HCT116 (cell line): ENCODE data around the gene BCL11A. TPM values are rescaled to one million over a fixed set of nuclear protein-coding genes. Genes with fewer than 3 reads are reported as not detected.

ENCODE experiments used
- total RNA-seq: library from RNA; stranded (reverse); gene quantifications from one replicate; pipeline ENCODE4 v1.2.1, GENCODE V29; 2021; ENCODE audit not compliant: unreplicated experiment

Gene BCL11A
- total RNA-seq, 1 experiment from 2014 or later: 0.71 TPM

Other genes with a start within 250 kb of the BCL11A start
- 13.2 TPM for gene PAPOLG, start 202.6 kb upstream of the BCL11A start, total RNA-seq